Adrenal gland (tissue), 12 donors: ENCODE results near the gene RHEB. TPM values are rescaled to one million over a fixed set of nuclear protein-coding genes. Genes with fewer than 3 reads are reported as not detected.

Experiments
- DNase-seq, 7 donors: peaks; one replicate each; pipeline ENCODE4 v3.0.0-alpha.2; 2019 to 2020
- H3K27ac ChIP-seq, 5 donors: fragments of 200-600 bp; sonication (generic) in 4 of 5; 1 replicate in 3 of 5; 2 replicates in 2 of 5; pipeline versions ENCODE4 v1.5.1 to v1.8.0; 2016 to 2020; ENCODE audit warnings: mild to moderate bottlenecking in 1 of 5
- H3K27me3 ChIP-seq: fragments of 200-600 bp; 2 replicates; pipeline ENCODE4 v1.8.0; 2021
- H3K36me3 ChIP-seq, 2 donors: fragments of 200-600 bp; replicated peaks in 1 of 2; 1 replicate in 1 of 2; 2 replicates in 1 of 2; pipeline versions ENCODE4 v1.5.1 to v1.8.0; 2018 to 2022
- H3K4me1 ChIP-seq, 2 donors: fragments of 200-600 bp; replicated peaks in 1 of 2; 1 replicate in 1 of 2; 2 replicates in 1 of 2; pipeline versions ENCODE4 v1.5.1 to v1.8.0; 2018 to 2021
- H3K4me3 ChIP-seq, 4 donors: fragments of 200-600 bp; sonication (generic) in 3 of 4; one replicate each; pipeline ENCODE4 v1.5.1; 2016 to 2018
- H3K9me3 ChIP-seq, 3 donors: fragments of 200-600 bp; sonication (generic) in 1 of 3; replicated peaks in 1 of 3; 1 replicate in 2 of 3; 2 replicates in 1 of 3; pipeline versions ENCODE4 v1.5.1 to v1.8.0; 2016 to 2021
- POLR2A ChIP-seq, 2 donors: fragments of 450-650 bp; IDR thresholded peaks; one replicate each; pipeline ENCODE4 v1.6.1; 2017; ENCODE audit warnings: antibody characterized with exemption in 2 of 2, mild to moderate bottlenecking in 2 of 2, moderate library complexity in 1 of 2
- WGBS, 4 donors: extraction: QIAGEN DNeasy Blood & Tissue Kit in 2 of 4; methylation state at CpG; one replicate each; pipeline versions ENCODE4 v1.1.5 to v1.1.7; 2013 to 2017; 5-methylcytosine and 5-hydroxymethylcytosine counted together
- intact Hi-C, 2 donors: fragments of 100-400 bp; cut with DNase I; formaldehyde crosslinking; loops; one replicate each; pipeline versions ENCODE4 v1.14.1 to v1.15.0; 2022 to 2023
- polyA plus RNA-seq, 3 donors: library from polyadenylated mRNA; stranded (reverse); fragments of 200-250 nt in 2 of 3; fragments of 350-450 nt in 1 of 3; fragmentation: Illumina TruSeq in 1 of 3; extraction: RNeasy Lipid Tissue Mini Kit (QIAGEN cat#74804) in 1 of 3; gene quantifications; one replicate each; pipeline ENCODE4 v1.2.3, GENCODE V29; 2013 to 2014
- total RNA-seq, 9 donors: library from RNA; depleted of rRNA in 4 of 9; stranded (reverse); fragments of >200 nt in 4 of 9; fragments of 120-200 nt in 1 of 9; fragmentation: NEBNext Ultra II Directional in 1 of 9; extraction: Animal tissue kit (Norgen Biotek cat#: 25700) in 1 of 9; gene quantifications; one replicate each; pipeline versions ENCODE4 v1.1.0 to v1.2.4, GENCODE V29; 2013 to 2023
- TF ChIP-seq, protein P1 (sequence below), 6 experiments: fragments of 450-650 bp in 4 of 6; fragments of 200-600 bp in 2 of 6; sonication (generic) in 1 of 6; IDR thresholded peaks; 1 replicate in 5 of 6; 2 replicates in 1 of 6; pipeline versions ENCODE4 v1.5.1 to v1.8.0; 2016 to 2021; ENCODE audit warnings: antibody characterized with exemption in 6 of 6, mild to moderate bottlenecking in 2 of 6, moderate library complexity in 1 of 6
- donor health status: healthy with polysubstance abuse.
- donor health status: Bipolar disorder and iron deficiency.
- donor health status: DM: yes; HTN: yes; CAD: no.
- donor health status: DM: no; HTN: no; CAD: no.
- donor health status: DM: no; HTN: no; CAD: no.
- donor health status: DM: yes; HTN: yes; CAD: no.

RHEB gene
- total and polyA plus RNA-seq, 12 donors = 66.3 to 309 (median 127) TPM

DNA sequence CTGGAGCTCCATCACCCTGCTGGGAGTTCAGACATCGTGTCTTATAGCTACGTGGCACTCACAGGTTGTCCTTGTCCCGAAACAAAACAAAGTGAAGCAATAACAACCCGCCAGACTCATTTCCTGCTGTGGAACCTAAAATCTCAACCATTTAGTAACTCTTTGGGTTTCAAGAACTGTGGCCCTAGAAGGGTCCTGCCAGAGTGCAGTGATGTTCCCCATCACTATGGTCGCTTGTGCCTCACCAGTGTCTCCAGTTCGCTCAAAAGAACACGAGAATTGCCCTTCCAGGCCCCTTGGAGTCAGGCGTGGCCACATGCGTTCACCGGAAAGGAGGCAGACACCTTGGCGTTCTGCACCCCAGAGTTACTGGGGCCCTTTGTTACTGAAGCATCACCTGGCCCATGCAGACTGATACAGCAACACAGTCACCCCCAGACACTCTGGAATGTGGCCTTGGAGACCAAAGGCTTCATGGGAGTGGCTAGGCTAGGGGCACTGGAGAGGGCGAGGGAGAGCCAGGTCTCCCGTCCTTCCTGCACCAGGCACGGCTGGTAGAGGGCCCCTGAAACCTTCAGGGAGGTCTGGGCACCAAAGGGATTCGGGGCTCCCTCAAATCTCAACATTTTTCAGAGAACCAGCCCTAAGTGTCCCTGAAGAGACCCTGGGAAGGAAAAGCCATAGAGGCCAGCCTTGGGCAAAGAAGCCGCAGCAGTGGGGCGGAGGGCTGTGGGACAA is 80.7 kb downstream of the RHEB start:
- Histone ChIP-seq H3K36me3 (no peaks in the 10 kb centered on the region), H3K9me3 (no peaks in the 10 kb centered on the region), H3K27me3 (peaks cover 23% of the 10 kb centered on the region), H3K4me3 (no peak overlapping the region), H3K27ac (peak overlapping the region in 1 of 5 donors; percentile 69), H3K4me1 (peaks cover 9 to 12% of the 10 kb centered on the region in 2 donors)
- WGBS, 4 donors = 82 to 91% (median 88%) methylated on average over 13 to 17 of the region's 17 CpGs
- DNase-seq = no peak
- no peak for TF ChIP-seq POLR2A (IDR thresholded peaks at IDR 0.05)
- TF ChIP-seq, protein P1, sequence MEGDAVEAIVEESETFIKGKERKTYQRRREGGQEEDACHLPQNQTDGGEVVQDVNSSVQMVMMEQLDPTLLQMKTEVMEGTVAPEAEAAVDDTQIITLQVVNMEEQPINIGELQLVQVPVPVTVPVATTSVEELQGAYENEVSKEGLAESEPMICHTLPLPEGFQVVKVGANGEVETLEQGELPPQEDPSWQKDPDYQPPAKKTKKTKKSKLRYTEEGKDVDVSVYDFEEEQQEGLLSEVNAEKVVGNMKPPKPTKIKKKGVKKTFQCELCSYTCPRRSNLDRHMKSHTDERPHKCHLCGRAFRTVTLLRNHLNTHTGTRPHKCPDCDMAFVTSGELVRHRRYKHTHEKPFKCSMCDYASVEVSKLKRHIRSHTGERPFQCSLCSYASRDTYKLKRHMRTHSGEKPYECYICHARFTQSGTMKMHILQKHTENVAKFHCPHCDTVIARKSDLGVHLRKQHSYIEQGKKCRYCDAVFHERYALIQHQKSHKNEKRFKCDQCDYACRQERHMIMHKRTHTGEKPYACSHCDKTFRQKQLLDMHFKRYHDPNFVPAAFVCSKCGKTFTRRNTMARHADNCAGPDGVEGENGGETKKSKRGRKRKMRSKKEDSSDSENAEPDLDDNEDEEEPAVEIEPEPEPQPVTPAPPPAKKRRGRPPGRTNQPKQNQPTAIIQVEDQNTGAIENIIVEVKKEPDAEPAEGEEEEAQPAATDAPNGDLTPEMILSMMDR (IDR thresholded peaks at IDR 0.05) = no peak
- intact Hi-C loops = no loop called here

- WGBS, 4 donors = 85 to 92% (median 90%) methylated on average over 12 to 23 of the region's 23 CpGs
- Histone ChIP-seq H3K27ac (peak overlapping the region in 1 of 5 donors; percentile 77), H3K9me3 (no peaks in the 10 kb centered on the region)
These were observed 81.7 kb downstream of the RHEB start for GRCh38 chr7:151437866-151438516.

DNA sequence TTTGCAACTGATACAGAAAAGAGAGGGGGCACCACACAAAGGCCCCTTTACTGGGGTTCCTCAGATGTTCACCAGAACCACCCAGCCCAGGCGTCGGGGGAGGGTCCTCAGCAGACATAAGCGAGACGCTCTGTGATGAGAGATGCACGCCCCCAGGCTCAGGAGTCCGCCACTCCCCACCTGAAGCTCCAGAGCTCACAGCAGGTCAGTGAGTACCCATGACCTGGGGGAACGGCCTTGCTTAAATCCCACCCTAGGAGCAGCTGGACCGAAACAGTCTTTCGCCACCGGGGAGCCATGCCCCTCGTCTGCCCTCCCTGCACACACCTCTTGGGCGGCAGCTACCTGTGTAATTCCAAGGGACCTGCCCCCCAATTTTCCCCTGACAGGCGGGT is 82.5 kb downstream of the RHEB start:
- H3K4me1 ChIP-seq = peaks cover 9 to 12% of the 10 kb centered on the region in 2 donors

More at GRCh38 chr7:151437866-151438516, 81.7 kb downstream of the RHEB start:
- intact Hi-C loops = no loop called here
- Histone ChIP-seq H3K27me3 (peaks cover 23% of the 10 kb centered on the region), H3K4me3 (no peak overlapping the region), H3K36me3 (no peaks in the 10 kb centered on the region), H3K4me1 (peaks cover 9 to 12% of the 10 kb centered on the region in 2 donors)
- no peak for TF ChIP-seq POLR2A (IDR thresholded peaks at IDR 0.05)
- TF ChIP-seq, protein P1 (IDR thresholded peaks at IDR 0.05) = no peak
- no peak for DNase-seq

More for the DNA sequence above, 82.5 kb downstream of the RHEB start:
- H3K36me3 ChIP-seq = no peaks in the 10 kb centered on the region
- TF ChIP-seq, protein P1 (IDR thresholded peaks at IDR 0.05) = no peak
- TF ChIP-seq POLR2A (IDR thresholded peaks at IDR 0.05) = no peak
- 86 to 94% (median 90%) methylated on average over 12 to 13 of the region's 13 CpGs for WGBS, 4 donors
- intact Hi-C loops = no loop called here
- H3K27ac ChIP-seq = peak overlapping the region in 2 of 5 donors; percentile 65 to 77
- no peak for DNase-seq
- H3K27me3 ChIP-seq = peaks cover 23% of the 10 kb centered on the region
- H3K4me3 ChIP-seq = no peak overlapping the region
- H3K9me3 ChIP-seq = no peaks in the 10 kb centered on the region
